GM18951 (cell line): Measurements from ENCODE around the gene EYA2.
"Not testable (repeated sequence)": the region's sequence is repeated elsewhere in the genome, so short reads cannot be mapped to it uniquely, and the experiment has no call there.

ENCODE experiments used
- POLR2A ChIP-seq: IDR thresholded peaks from 4 replicates; pipeline ENCODE4 v1.6.1; 2011; ENCODE audit warnings: mild to moderate bottlenecking; ENCODE audit not compliant: insufficient read length, insufficient read depth; ENCODE audit errors: extremely low read depth
- in situ Hi-C: fragments of 300-500 bp; cut with MboI; formaldehyde crosslinking; loops from one replicate; pipeline ENCODE4 v1.12.0; 2022; ENCODE audit warnings: low sequenced_read_pairs, mixed read lengths, inconsistent platforms; ENCODE audit not compliant: unreplicated experiment

The EYA2 gene

GRCh38 chr20:46960536-46960935 is 65.9 kb downstream of the EYA2 start:
- in situ Hi-C loops: no loop called here

GRCh38 chr20:46961968-46962367 is 67.3 kb downstream of the EYA2 start:
- in situ Hi-C loops: not testable (repeated sequence)

More at GRCh38 chr20:46960536-46960935, 65.9 kb downstream of the EYA2 start:
- TF ChIP-seq POLR2A: no peak

GRCh38 chr20:46962452-46963195 is 68.0 kb downstream of the EYA2 start:
- no peak for TF ChIP-seq POLR2A
- in situ Hi-C loops: no loop called here

- no peak for TF ChIP-seq POLR2A
- in situ Hi-C loops: no loop called here
These were observed 68.5 kb downstream of the EYA2 start for GRCh38 chr20:46963196-46963529.

GRCh38 chr20:46963758-46964617 is 69.3 kb downstream of the EYA2 start:
- TF ChIP-seq POLR2A: no peak
- in situ Hi-C loops: no loop called here

- TF ChIP-seq POLR2A: no peak
- in situ Hi-C loops: no loop called here
These were observed 70.2 kb downstream of the EYA2 start for GRCh38 chr20:46964618-46965455.

- no peak for TF ChIP-seq POLR2A
- in situ Hi-C loops: no loop called here
These were observed 70.8 kb downstream of the EYA2 start for GRCh38 chr20:46965477-46965876.

GRCh38 chr20:46967646-46968045 is 73.0 kb downstream of the EYA2 start:
- no peak for TF ChIP-seq POLR2A
- in situ Hi-C loops: no loop called here

GRCh38 chr20:46970937-46971630 is 76.4 kb downstream of the EYA2 start:
- in situ Hi-C loops: no loop called here
- no peak for TF ChIP-seq POLR2A

- in situ Hi-C loops: no loop called here
These were observed 79.1 kb downstream of the EYA2 start for GRCh38 chr20:46973766-46974165.

GRCh38 chr20:46974669-46975434 is 80.2 kb downstream of the EYA2 start:
- no peak for TF ChIP-seq POLR2A
- in situ Hi-C loops: no loop called here

More at GRCh38 chr20:46973766-46974165, 79.1 kb downstream of the EYA2 start:
- TF ChIP-seq POLR2A: no peak

- in situ Hi-C loops: no loop called here
- TF ChIP-seq POLR2A: no peak
These were observed 81.3 kb downstream of the EYA2 start for GRCh38 chr20:46975976-46976375.

- in situ Hi-C loops: no loop called here
- no peak for TF ChIP-seq POLR2A
These were observed 82.6 kb downstream of the EYA2 start for GRCh38 chr20:46977204-46977603.
